Measurements from ENCODE around the gene NMUR1.
A peak's percentile ranks its signal among the peaks of the same experiment; 100 is the strongest.
"Not testable (repeated sequence)": the region's sequence is repeated elsewhere in the genome, so short reads cannot be mapped to it uniquely, and the experiment has no call there.

The NMUR1 gene

GRCh38 chr2:231530099-231531011 is at the start of gene NMUR1:
TSS of gene NMUR1 (minus strand) at chr2:231530445. CDS start at chr2:231530361, 84 bp downstream.
- DNase-seq, result peak; percentile 79

- no peak for DNase-seq
Measured at GRCh38 chr2:231579560-231579959, 49.3 kb upstream of the NMUR1 start.

DNA sequence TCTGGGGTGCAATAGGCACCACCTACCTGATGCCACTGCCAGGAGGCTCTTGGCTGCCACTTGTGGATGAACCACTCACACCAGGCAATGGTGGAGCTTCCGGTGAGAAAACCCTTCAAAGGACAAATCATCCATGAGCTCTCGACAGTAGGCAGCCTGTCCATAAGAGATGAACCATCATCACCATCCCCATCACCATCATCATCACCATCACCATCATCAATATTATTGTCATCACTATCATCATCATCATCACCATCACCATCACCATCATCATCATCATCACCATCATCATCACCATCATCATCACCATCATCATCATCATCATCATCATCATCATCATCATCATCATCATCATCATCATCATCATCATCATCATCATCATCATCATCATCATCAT is 48.4 kb upstream of the NMUR1 start:
- DNase-seq, result not testable (repeated sequence)

- DNase-seq, result no peak
Measured at GRCh38 chr2:231576465-231576864, 46.2 kb upstream of the NMUR1 start.

- no peak for DNase-seq
Measured at GRCh38 chr2:231575612-231576256, 45.5 kb upstream of the NMUR1 start.

- DNase-seq, result no peak
Measured at GRCh38 chr2:231573698-231574421, 43.6 kb upstream of the NMUR1 start.

DNA sequence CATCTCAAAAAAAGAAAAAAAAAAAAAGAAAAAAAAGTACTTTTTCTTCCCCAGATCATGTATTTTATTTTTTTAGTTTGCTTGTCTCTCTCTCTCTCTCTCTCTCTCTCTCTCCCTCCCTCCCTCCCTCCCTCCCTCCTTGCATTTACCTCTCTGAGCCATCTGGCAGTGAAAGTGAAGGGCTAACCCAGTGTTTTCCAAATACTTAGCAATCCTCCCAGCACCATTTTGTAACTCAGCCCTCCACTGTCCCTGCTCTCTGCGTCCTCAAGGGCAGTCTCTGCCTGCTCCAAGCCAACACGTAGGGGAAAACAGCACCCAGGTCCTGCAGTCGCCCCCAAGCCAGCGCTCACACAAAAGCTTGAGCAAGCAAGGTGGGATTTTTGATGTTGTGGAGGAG is 42.9 kb upstream of the NMUR1 start:
- no peak for DNase-seq

- no peak for DNase-seq
Measured at GRCh38 chr2:231571661-231572191, 41.5 kb upstream of the NMUR1 start.

DNA sequence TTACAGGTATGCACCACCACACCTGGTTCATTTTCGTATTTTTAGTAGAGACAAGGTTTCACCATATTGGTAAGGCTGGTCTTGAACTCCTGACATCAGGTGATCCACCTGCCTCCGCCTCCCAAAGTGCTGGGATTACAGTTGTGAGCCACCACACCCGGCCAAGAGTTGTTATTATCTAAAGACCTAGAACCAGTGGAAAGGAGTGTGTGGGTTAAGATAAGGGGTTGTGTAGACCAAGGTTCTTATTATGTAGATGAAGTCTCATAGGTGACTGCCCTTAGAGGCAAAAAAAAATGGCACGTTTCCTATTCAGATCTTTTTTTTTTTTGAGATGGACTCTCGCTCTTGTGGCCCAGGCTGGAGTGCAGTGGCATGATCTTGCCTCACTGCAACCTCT is 40.7 kb upstream of the NMUR1 start:
- not testable (repeated sequence) for DNase-seq

DNA sequence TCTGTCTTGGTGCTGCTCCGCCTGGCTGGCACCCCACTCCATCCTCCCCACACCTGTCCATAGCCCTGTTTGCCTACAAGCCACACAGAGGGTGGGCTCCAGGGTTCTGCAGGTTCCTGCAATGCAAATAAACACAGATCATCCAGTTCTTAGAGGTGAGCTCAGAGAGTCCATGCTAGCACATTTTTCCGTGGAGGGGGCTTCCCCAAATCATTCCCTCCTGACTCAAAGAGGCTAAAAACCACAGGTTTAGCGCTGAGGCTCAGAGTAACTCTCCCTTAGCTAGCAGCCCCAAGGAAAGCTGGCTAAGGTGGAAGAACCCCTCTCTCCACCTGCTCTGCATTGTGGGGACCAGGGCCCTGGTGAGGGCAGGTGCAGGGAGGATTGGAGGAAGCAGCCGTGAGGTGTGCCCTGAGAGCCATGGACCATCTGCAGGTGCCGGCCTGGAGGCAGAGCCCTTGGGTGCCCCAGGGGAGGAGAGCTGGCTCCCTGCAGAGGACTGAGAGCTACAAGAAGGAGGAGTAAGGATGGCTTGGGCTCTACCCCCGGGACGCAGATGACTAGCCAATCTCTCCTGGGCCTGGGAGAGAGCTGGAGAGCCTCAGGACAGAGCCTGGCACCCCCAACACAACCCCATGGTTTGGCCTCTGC is 38.7 kb upstream of the NMUR1 start:
- no peak for DNase-seq

GRCh38 chr2:231568098-231568784 is 38.0 kb upstream of the NMUR1 start:
- DNase-seq, result no peak

GRCh38 chr2:231567159-231567558 is 36.9 kb upstream of the NMUR1 start:
- DNase-seq, result no peak

- no peak for DNase-seq
Measured at GRCh38 chr2:231565887-231566594, 35.8 kb upstream of the NMUR1 start.

DNA sequence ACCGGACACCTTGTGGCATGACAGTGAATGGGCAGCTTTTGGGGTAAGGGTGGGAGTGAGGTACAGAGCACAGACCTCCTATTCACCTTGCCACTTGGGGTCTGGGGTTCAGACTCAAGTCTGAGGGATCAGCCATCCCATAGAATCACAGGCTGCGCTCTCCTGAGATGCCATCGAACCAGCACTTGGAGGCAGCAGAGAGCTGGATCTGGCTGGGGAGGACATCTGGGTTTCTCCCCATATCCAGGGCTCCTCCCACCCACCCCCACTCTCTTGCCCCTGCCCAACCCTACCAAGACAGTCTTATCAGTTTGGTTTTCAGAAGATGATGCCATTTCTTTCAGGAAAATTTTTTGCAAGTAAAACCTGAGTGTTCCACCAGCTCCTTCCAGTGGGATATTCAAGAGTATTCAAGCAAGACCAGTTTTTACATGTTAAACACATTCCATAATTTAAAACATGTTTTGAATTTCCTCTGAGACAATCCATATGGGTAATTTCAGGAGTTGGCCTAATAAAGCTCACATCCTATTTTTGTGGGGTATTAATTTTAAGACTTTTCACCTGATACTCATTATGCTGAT is 33.2 kb upstream of the NMUR1 start:
- peak; percentile 11 for DNase-seq

DNA sequence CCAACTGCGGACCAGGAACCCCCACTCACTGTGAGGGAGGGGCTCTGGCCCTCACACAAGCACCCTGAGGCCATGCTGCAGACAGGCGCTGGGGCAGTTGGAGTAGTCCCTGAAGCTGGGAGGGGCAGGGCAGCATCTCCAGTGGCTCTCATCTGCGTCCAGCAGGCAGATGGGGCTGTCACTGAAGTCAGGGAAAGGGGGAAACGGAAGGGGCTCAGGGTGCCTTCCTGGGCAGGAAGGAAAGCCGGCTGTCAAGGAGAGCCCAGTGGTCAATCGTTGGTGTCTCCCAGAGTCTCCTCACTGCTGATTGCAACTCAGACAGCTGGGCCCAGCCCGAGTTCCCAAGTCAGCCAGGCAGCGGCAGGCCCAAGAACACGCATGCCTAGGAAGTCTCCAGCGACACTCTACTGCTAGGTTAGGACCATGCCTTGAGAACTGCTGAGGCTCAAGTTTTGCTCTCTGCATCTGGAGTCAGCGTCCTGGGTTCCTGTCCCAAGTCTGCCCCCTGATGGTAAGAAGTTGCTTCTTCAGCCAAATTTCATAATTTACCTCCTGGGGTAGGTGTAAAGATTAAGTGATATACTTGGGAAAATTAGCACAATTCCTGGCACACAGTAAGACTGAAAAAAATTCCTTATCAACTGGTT is 27.4 kb upstream of the NMUR1 start:
- peak; percentile 84 for DNase-seq

DNA sequence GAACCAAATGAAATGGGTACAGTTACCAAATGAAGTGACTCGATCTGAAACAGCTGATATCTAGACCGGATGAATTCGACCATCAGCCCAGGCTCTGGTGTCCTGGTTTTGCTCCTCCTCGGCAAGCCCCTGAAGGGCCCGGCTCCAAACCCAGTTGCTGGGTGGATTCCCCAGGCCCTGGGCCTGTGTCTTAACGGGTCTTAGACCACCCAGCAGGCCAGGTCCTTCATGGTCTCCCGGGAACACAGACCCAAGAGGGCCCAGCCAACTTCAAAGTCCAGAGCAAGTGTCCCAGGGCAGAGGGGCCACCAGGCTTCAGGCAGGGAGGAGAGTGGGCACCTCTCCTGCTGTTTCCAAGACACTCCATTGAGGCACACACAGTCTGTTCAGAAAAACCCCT is 26.7 kb upstream of the NMUR1 start:
- DNase-seq, result no peak

DNA sequence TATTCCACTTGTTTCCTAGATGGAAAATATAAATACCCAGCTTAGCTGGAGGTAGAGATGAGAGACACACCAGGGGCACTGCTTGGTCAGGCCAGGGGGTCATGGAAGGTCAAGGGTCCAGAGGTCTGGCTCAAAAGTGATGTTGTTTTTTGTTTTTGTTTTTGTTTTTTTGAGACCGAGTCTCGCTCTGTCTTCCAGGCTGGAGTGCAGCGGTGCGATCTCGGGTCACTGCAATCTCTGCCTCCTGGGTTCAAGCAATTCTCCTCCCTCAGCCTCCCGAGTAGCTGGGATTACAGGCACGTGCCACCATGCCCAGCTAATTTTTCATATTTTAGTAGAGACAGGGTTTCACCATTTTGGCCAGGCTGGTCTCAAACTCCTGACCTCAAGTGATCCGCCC is 26.3 kb upstream of the NMUR1 start:
- DNase-seq, result not testable (repeated sequence)

DNA sequence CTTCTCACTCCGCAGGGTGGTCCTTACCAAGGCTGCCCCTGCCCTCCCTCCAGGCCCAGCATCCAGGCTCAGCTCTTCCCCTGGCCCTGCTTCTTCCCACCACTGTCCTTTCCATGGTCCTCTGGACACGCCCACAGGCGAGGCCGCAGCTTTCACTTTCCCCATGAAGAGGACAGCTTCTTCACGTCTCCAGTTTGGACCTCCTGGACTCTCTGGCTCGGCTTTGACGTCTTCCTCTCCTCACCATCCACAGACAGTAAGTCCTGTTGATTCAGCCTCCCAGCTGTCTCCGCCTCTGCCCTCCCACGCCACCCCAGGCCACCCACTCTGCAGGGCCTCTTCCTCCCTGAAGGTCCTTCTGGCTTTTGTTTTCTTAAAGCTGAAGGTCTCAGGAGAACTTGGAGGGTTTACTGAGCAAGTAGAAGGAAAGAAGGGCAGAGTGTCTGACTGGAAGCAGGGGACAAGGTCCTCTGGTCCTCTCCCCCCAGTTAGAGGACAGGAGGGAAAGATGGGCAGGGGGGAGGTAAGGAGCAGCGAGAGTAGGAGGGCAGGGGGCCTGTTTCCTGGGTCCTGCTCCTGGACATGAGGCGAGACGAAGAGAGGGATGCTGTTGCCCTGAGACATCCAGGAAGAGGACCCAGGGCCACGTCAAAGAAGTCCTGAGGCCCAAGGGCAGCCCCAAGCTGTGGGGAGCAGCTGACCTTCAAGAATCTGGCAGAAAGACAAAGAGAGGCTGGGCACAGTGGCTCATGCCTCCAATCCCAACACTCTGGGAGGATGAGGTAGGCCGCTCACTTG is 24.7 kb upstream of the NMUR1 start:
- peak; percentile 19 for DNase-seq

- no peak for DNase-seq
Measured at GRCh38 chr2:231554327-231554726, 24.1 kb upstream of the NMUR1 start.

DNA sequence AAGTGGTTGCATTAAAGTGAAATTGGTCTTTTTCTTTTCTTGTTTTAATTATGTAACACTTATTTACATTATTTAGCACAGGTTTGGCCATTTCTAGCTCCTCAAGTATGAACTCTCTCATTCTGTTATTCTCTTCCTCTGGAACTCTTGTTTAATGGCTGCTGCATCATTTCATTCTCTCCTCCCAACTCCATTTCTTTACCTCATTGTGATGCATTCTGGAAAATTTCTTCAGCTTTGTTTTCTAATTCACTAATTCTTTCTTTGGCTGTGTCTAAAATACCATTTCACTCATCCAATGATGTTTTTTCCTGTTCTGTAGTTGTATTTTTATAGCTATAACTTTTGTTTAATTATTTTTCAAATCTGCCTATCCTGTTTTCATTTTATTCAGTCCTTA is 22.5 kb upstream of the NMUR1 start:
- no peak for DNase-seq
